ENCODE measurements around the gene DRC3. TPM values are rescaled to one million over a fixed set of nuclear protein-coding genes. Genes with fewer than 3 reads are reported as not detected.

DRC3 gene
- total RNA-seq, 1 donor from 2014 or later = 0.43 TPM

- Mint-ChIP-seq H3K4me1 (ENCODE audit: low read depth, unreplicated experiment) (peaks cover 20% of the 10 kb centered on the region), H3K36me3 (ENCODE audit: low read depth, unreplicated experiment) (no peaks in the 10 kb centered on the region)
Measured at GRCh38 chr17:17970699-17971430, 1.8 kb upstream of the DRC3 start.

GRCh38 chr17:17971431-17972125, 1.1 kb upstream of the DRC3 start:
- Histone ChIP-seq H3K4me3 (ENCODE audit: insufficient read depth, low read depth, low read length) (peak overlapping the region; percentile 77), H4K20me1 (ENCODE audit: insufficient read depth, low read length) (peaks cover 35% of the 10 kb centered on the region), H3K4me1 (ENCODE audit: insufficient read depth, low read length) (peaks cover 12% of the 10 kb centered on the region), H3K79me2 (ENCODE audit: insufficient read depth, low read length) (peaks cover 52% of the 10 kb centered on the region), H3K9me3 (ENCODE audit: insufficient read depth, low read depth, low read length) (no peaks in the 10 kb centered on the region), H3K27ac (ENCODE audit: low read depth, low read length) (peak overlapping the region; percentile 63), H3K27me3 (ENCODE audit: insufficient read depth, low read length) (no peaks in the 10 kb centered on the region), H3K36me3 (ENCODE audit: insufficient read depth, low read length) (no peaks in the 10 kb centered on the region), H3K4me2 (ENCODE audit: low read length) (peak overlapping the region; percentile 98), H3K9ac (ENCODE audit: low read length) (peak overlapping the region; percentile 86), H2AFZ (ENCODE audit: low read depth, low read length) (peak overlapping the region; percentile 75)
- Mint-ChIP-seq H3K4me3 (ENCODE audit: unreplicated experiment) (peak overlapping the region; percentile 84), H3K27me3 (ENCODE audit: low read depth, unreplicated experiment) (no peaks in the 10 kb centered on the region), H3K36me3 (ENCODE audit: low read depth, unreplicated experiment) (no peaks in the 10 kb centered on the region), H3K4me1 (ENCODE audit: low read depth, unreplicated experiment) (peaks cover 16% of the 10 kb centered on the region), H3K27ac (ENCODE audit: unreplicated experiment) (no peak overlapping the region), H3K9me3 (ENCODE audit: unreplicated experiment) (peaks cover 4% of the 10 kb centered on the region)
- TF ChIP-seq EZH2 (IDR thresholded peaks at IDR 0.05; ENCODE audit: insufficient read depth, low read length) (no peak), CTCF (IDR thresholded peaks at IDR 0.05; ENCODE audit: insufficient read depth, low read depth, low read length) (no peak)
- FAIRE-seq (no peak), DNase-seq (ENCODE audit: low read depth) (no peak)

More at GRCh38 chr17:17970699-17971430, 1.8 kb upstream of the DRC3 start:
- DNase-seq (ENCODE audit: low read depth) (peak; percentile 16), FAIRE-seq (no peak)
- no peaks in the 10 kb centered on the region for H3K27me3 Mint-ChIP-seq (ENCODE audit: low read depth, unreplicated experiment)
- peak overlapping the region; percentile 77 for H3K4me3 ChIP-seq (ENCODE audit: insufficient read depth, low read depth, low read length)
- H2AFZ ChIP-seq (ENCODE audit: low read depth, low read length) = no peak overlapping the region
- peak overlapping the region; percentile 86 for H3K9ac ChIP-seq (ENCODE audit: low read length)
- H3K36me3 ChIP-seq (ENCODE audit: insufficient read depth, low read length) = no peaks in the 10 kb centered on the region
- peak overlapping the region; percentile 98 for H3K4me2 ChIP-seq (ENCODE audit: low read length)
- TF ChIP-seq CTCF (IDR thresholded peaks at IDR 0.05; ENCODE audit: insufficient read depth, low read depth, low read length) (no peak), EZH2 (IDR thresholded peaks at IDR 0.05; ENCODE audit: insufficient read depth, low read length) (no peak)
- peaks cover 40% of the 10 kb centered on the region for H4K20me1 ChIP-seq (ENCODE audit: insufficient read depth, low read length)
- H3K9me3 ChIP-seq (ENCODE audit: insufficient read depth, low read depth, low read length) = no peaks in the 10 kb centered on the region
- peak overlapping the region; percentile 84 for H3K4me3 Mint-ChIP-seq (ENCODE audit: unreplicated experiment)
- peaks cover 12% of the 10 kb centered on the region for H3K4me1 ChIP-seq (ENCODE audit: insufficient read depth, low read length)
- peaks cover 4% of the 10 kb centered on the region for H3K9me3 Mint-ChIP-seq (ENCODE audit: unreplicated experiment)
- peaks cover 59% of the 10 kb centered on the region for H3K79me2 ChIP-seq (ENCODE audit: insufficient read depth, low read length)
- H3K27me3 ChIP-seq (ENCODE audit: insufficient read depth, low read length) = no peaks in the 10 kb centered on the region
- H3K27ac ChIP-seq (ENCODE audit: low read depth, low read length) = no peak overlapping the region
- no peak overlapping the region for H3K27ac Mint-ChIP-seq (ENCODE audit: unreplicated experiment)
